Endodermal cell (in vitro differentiated cells): ENCODE results near the gene TBL1XR1. TPM values are rescaled to one million over a fixed set of nuclear protein-coding genes. Genes with fewer than 3 reads are reported as not detected.

Experiments used
- DNase-seq: peaks from one replicate; pipeline ENCODE4 v3.0.0-alpha.2; 2017
- H3K27ac ChIP-seq: 2 replicates; pipeline ENCODE4 v1.5.1; 2013; ENCODE audit warnings: mild to moderate bottlenecking, low read depth, low read length, moderate library complexity
- H3K27me3 ChIP-seq: 2 replicates; pipeline ENCODE4 v1.6.1; 2013; ENCODE audit warnings: mild to moderate bottlenecking, low read length, moderate library complexity; ENCODE audit not compliant: insufficient read depth, control insufficient read depth, poor library complexity, severe bottlenecking
- H3K36me3 ChIP-seq: 2 replicates; pipeline ENCODE4 v1.7.0; 2013; ENCODE audit warnings: mild to moderate bottlenecking, low read length, moderate library complexity; ENCODE audit not compliant: control insufficient read depth, insufficient read depth
- H3K4me1 ChIP-seq: one replicate; pipeline ENCODE4 v1.7.0; 2013; ENCODE audit warnings: low read length; ENCODE audit not compliant: control insufficient read depth, insufficient read depth
- H3K4me3 ChIP-seq: 2 replicates; pipeline ENCODE4 v1.5.1; 2013; ENCODE audit warnings: mild to moderate bottlenecking, low read length, moderate library complexity
- H3K9ac ChIP-seq: 2 replicates; pipeline ENCODE4 v1.6.1; 2013; ENCODE audit warnings: mild to moderate bottlenecking, low read length, moderate library complexity; ENCODE audit not compliant: poor library complexity, severe bottlenecking; ENCODE audit errors: extremely low read depth
- H3K9me3 ChIP-seq: 2 replicates; pipeline ENCODE4 v1.6.1; 2013; ENCODE audit warnings: mild to moderate bottlenecking, low read length, moderate library complexity; ENCODE audit not compliant: control insufficient read depth
- H3K27ac Mint-ChIP-seq: 2 replicates; pipeline ENCODE4 v1.8.0; 2020; ENCODE audit warnings: mixed read lengths
- H3K27me3 Mint-ChIP-seq: 2 replicates; pipeline ENCODE4 v1.8.0; 2021; ENCODE audit warnings: mild to moderate bottlenecking, mixed read lengths; ENCODE audit not compliant: insufficient read depth
- H3K36me3 Mint-ChIP-seq: 2 replicates; pipeline ENCODE4 v1.8.0; 2020; ENCODE audit warnings: low read depth, mixed read lengths
- H3K4me1 Mint-ChIP-seq: 2 replicates; pipeline ENCODE4 v1.8.0; 2020; ENCODE audit warnings: mixed read lengths
- H3K4me3 Mint-ChIP-seq: 2 replicates; pipeline ENCODE4 v1.8.0; 2020; ENCODE audit warnings: mild to moderate bottlenecking, moderate library complexity, mixed read lengths
- H3K9me3 Mint-ChIP-seq: 2 replicates; pipeline ENCODE4 v1.8.0; 2020; ENCODE audit warnings: mild to moderate bottlenecking, mixed read lengths
- WGBS, 2 experiments: methylation state at CpG; one replicate each; pipeline versions ENCODE4 v1.1.5 to v1.1.7; 2013; ENCODE audit warnings: missing lambda C conversion rate in 2 of 2, mixed read lengths in 1 of 2; ENCODE audit not compliant: insufficient coverage in 1 of 2, insufficient read length in 1 of 2; 5-methylcytosine and 5-hydroxymethylcytosine counted together
- total RNA-seq, 2 donors: library from RNA; stranded (reverse); fragmentation: NEBNext Ultra II Directional in 1 of 2; extraction: Animal tissue kit (Norgen Biotek cat#: 25700) in 1 of 2; gene quantifications; 2 replicates in 1 of 2; 3 replicates in 1 of 2; pipeline ENCODE4 v1.2.1, GENCODE V29; 2021
- TF ChIP-seq, protein P1 (sequence below): fragments of 200-600 bp; sonication (generic); conservative IDR thresholded peaks from 2 replicates; pipeline ENCODE4 v1.5.0; 2021; ENCODE audit warnings: antibody characterized with exemption, mild to moderate bottlenecking

The TBL1XR1 gene
- total RNA-seq, 2 donors from 2014 or later: 235 to 273 TPM

DNA sequence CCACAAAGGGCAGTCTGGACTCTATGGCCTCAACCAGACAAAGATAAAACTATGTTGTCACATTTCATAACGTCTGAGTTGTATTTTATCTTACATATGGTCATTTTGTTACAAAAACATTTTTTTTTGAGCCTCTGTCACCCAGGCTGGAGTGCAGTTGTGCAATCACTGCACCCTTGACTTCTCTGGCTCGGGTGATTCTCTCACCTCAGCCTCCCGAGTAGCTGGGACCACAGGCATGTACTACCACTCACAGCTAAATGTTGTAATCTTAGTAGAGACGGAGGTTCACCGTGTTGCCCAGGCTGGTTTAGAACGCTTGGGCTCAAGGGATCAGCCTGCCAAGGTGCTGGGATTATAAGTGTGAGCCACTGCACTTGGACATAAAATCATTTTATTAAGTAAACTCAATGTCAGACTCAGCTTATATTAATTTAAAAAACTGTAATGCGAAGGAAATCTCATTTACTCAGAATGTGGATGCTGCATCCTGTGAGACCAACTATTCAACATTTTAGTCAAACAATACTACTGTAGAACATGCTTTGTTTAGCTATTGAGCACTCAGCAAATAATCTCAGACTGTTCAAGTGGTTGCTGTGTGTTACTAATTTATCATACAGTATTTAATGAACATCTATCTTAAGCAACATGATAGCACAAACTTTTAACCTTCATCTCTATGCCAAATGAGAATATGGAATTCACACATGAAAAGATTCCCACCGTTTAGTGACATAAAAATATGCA lies 209.2 kb downstream of the TBL1XR1 start:
- no peaks in the 10 kb centered on the region for H3K27me3 ChIP-seq
- H3K9me3 ChIP-seq: peaks cover 13% of the 10 kb centered on the region
- Mint-ChIP-seq H3K4me1 (peaks cover 4% of the 10 kb centered on the region), H3K27me3 (no peaks in the 10 kb centered on the region), H3K4me3 (no peak overlapping the region), H3K36me3 (peaks cover 2% of the 10 kb centered on the region), H3K9me3 (peaks cover 9% of the 10 kb centered on the region), H3K27ac (no peak overlapping the region)
- DNase-seq: no peak
- no peaks in the 10 kb centered on the region for H3K36me3 ChIP-seq
- H3K27ac ChIP-seq: no peak overlapping the region
- TF ChIP-seq, protein P1, sequence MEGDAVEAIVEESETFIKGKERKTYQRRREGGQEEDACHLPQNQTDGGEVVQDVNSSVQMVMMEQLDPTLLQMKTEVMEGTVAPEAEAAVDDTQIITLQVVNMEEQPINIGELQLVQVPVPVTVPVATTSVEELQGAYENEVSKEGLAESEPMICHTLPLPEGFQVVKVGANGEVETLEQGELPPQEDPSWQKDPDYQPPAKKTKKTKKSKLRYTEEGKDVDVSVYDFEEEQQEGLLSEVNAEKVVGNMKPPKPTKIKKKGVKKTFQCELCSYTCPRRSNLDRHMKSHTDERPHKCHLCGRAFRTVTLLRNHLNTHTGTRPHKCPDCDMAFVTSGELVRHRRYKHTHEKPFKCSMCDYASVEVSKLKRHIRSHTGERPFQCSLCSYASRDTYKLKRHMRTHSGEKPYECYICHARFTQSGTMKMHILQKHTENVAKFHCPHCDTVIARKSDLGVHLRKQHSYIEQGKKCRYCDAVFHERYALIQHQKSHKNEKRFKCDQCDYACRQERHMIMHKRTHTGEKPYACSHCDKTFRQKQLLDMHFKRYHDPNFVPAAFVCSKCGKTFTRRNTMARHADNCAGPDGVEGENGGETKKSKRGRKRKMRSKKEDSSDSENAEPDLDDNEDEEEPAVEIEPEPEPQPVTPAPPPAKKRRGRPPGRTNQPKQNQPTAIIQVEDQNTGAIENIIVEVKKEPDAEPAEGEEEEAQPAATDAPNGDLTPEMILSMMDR: no peak
- H3K9ac ChIP-seq: no peak overlapping the region
- H3K4me1 ChIP-seq: peaks cover 6% of the 10 kb centered on the region
- 91% methylated on average over 6 to 8 of the region's 8 CpGs for WGBS, 2 experiments
- H3K4me3 ChIP-seq: peak overlapping the region; percentile 4

DNA sequence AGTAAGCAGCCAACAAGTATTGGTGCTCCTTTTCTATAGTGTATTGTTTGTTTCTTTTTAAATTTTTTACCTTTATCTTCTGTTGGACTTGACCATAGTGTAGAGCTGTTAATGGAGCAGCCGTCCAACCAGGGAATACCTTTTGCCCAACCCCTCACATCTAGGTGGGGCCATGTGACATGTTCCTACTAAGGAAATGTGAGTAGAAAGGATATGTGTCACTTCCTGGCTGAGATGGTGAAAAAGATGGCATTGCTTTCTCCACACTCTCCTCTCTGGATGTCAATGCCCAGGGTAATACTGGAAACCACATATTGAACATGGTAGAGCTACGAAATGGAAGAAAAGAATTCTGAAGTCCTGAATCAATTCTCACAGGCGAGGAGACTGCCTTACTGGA lies 218.8 kb downstream of the TBL1XR1 start:
- TF ChIP-seq, protein P1: no peak
- H3K4me1 Mint-ChIP-seq: no peaks in the 10 kb centered on the region
- 98 to 100% methylated on average over 1 to 3 of the region's 3 CpGs for WGBS, 2 experiments
- Histone ChIP-seq H3K4me3 (no peak overlapping the region), H3K36me3 (no peaks in the 10 kb centered on the region), H3K27ac (no peak overlapping the region), H3K4me1 (no peaks in the 10 kb centered on the region), H3K27me3 (no peaks in the 10 kb centered on the region), H3K9me3 (peaks cover 16% of the 10 kb centered on the region), H3K9ac (no peak overlapping the region)
- no peaks in the 10 kb centered on the region for H3K27me3 Mint-ChIP-seq
- H3K4me3 Mint-ChIP-seq: no peak overlapping the region
- H3K36me3 Mint-ChIP-seq: no peaks in the 10 kb centered on the region
- no peak overlapping the region for H3K27ac Mint-ChIP-seq
- DNase-seq: no peak
- peaks cover 13% of the 10 kb centered on the region for H3K9me3 Mint-ChIP-seq

DNA sequence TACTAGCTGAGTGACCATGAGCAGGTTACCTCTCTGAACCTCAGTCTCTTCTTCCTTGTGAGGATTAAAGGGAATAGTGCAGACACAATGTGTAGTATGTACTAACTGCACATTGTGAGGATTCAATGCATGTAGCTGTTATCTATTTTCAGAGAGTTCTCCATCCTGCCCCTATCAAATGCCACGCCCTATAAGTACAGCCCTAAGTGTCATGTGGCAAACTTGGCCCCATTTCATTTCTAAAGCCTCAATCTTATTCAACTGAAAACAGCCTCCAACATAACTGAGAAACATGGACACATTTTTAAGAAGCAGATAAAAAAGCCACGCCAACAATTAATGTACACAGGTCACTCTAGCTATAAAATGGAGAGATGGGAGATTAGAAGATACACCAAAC lies 220.0 kb downstream of the TBL1XR1 start:
- H3K27me3 Mint-ChIP-seq: no peaks in the 10 kb centered on the region
- H3K9ac ChIP-seq: no peak overlapping the region
- no peaks in the 10 kb centered on the region for H3K36me3 ChIP-seq
- DNase-seq: no peak
- no peak overlapping the region for H3K27ac ChIP-seq
- H3K4me1 ChIP-seq: no peaks in the 10 kb centered on the region
- H3K27ac Mint-ChIP-seq: no peak overlapping the region
- no peak overlapping the region for H3K4me3 Mint-ChIP-seq
- H3K27me3 ChIP-seq: no peaks in the 10 kb centered on the region
- no peaks in the 10 kb centered on the region for H3K4me1 Mint-ChIP-seq
- H3K36me3 Mint-ChIP-seq: no peaks in the 10 kb centered on the region
- WGBS, 2 experiments: 88 to 98% methylated on average over 1 to 2 of the region's 2 CpGs
- TF ChIP-seq, protein P1: no peak
- H3K4me3 ChIP-seq: no peak overlapping the region
- peaks cover 8% of the 10 kb centered on the region for H3K9me3 ChIP-seq
- H3K9me3 Mint-ChIP-seq: peaks cover 8% of the 10 kb centered on the region
